Fibroblast of skin of scalp (primary cell): ENCODE measurements around the gene PAXIP1. TPM values are rescaled to one million over a fixed set of nuclear protein-coding genes. Genes with fewer than 3 reads are reported as not detected.
"Not testable (repeated sequence)": the region's sequence is repeated elsewhere in the genome, so short reads cannot be mapped to it uniquely, and the experiment has no call there.

Experiments
- DNase-seq: peaks from one replicate; pipeline ENCODE4 v3.0.0-alpha.2; 2013
- polyA plus RNA-seq, 2 experiments: library from polyadenylated mRNA; unstranded; fragments of 120-200 nt; gene quantifications; one replicate each; pipeline ENCODE4 v1.2.1, GENCODE V29; 2013; ENCODE audit not compliant: insufficient read length in 2 of 2

The PAXIP1 gene
- polyA plus RNA-seq (2013, experiment 1 of 2; ENCODE audit: insufficient read length), result 8.4 TPM
- polyA plus RNA-seq (2013, experiment 2 of 2; ENCODE audit: insufficient read length), result 8.2 TPM

GRCh38 chr7:155003092-155003375 lies at the start of gene PAXIP1:
Gene PAXIP1, minus strand, starts transcription at chr7:155003124. Its CDS starts 195 bp downstream, at chr7:155002929.
- peak; percentile 67 for DNase-seq

GRCh38 chr7:155051355-155051754 lies 48.4 kb upstream of the PAXIP1 start:
- DNase-seq, result no peak

GRCh38 chr7:155048006-155048405 lies 45.1 kb upstream of the PAXIP1 start:
- no peak for DNase-seq

- DNase-seq, result no peak
Measured at GRCh38 chr7:155043756-155044155, 40.8 kb upstream of the PAXIP1 start.

GRCh38 chr7:155038335-155038734 lies 35.4 kb upstream of the PAXIP1 start:
- DNase-seq, result no peak

GRCh38 chr7:155034495-155034894 lies 31.6 kb upstream of the PAXIP1 start:
- not testable (repeated sequence) for DNase-seq

- DNase-seq, result no peak
Measured at GRCh38 chr7:155032978-155033377, 30.1 kb upstream of the PAXIP1 start.

GRCh38 chr7:155027879-155028278 lies 25.0 kb upstream of the PAXIP1 start:
- DNase-seq, result no peak

- no peak for DNase-seq
Measured at GRCh38 chr7:155021699-155022145, 18.8 kb upstream of the PAXIP1 start.

- no peak for DNase-seq
Measured at GRCh38 chr7:155020996-155021395, 18.1 kb upstream of the PAXIP1 start.

GRCh38 chr7:155017834-155018233 lies 14.9 kb upstream of the PAXIP1 start:
- DNase-seq, result no peak

GRCh38 chr7:155011086-155011485 lies 8.2 kb upstream of the PAXIP1 start:
- no peak for DNase-seq

- DNase-seq, result no peak
Measured at GRCh38 chr7:155009570-155010157, 6.7 kb upstream of the PAXIP1 start.

- peak; percentile 11 for DNase-seq
Measured at GRCh38 chr7:155007947-155008346, 5.0 kb upstream of the PAXIP1 start.

- DNase-seq, result peak; percentile 87
Measured at GRCh38 chr7:155003376-155004214, 671 bp upstream of the PAXIP1 start.

- peak; percentile 31 for DNase-seq
Measured at GRCh38 chr7:155002411-155003091, 373 bp downstream of the PAXIP1 start.

- DNase-seq, result peak; percentile 13
Measured at GRCh38 chr7:155001756-155002410, 1.0 kb downstream of the PAXIP1 start.

GRCh38 chr7:155000795-155001194 lies 2.1 kb downstream of the PAXIP1 start:
- no peak for DNase-seq

- no peak for DNase-seq
Measured at GRCh38 chr7:154998481-154998880, 4.4 kb downstream of the PAXIP1 start.

- DNase-seq, result no peak
Measured at GRCh38 chr7:154997840-154998370, 5.0 kb downstream of the PAXIP1 start.

- no peak for DNase-seq
Measured at GRCh38 chr7:154996756-154997155, 6.2 kb downstream of the PAXIP1 start.

- no peak for DNase-seq
Measured at GRCh38 chr7:154996101-154996500, 6.8 kb downstream of the PAXIP1 start.

GRCh38 chr7:154994996-154995395 lies 7.9 kb downstream of the PAXIP1 start:
- no peak for DNase-seq
